Inferior parietal cortex (tissue), 1 donor: ENCODE measurements around the gene TM9SF3.

ENCODE experiments used
- DNase-seq: peaks from one replicate; pipeline ENCODE4 v3.0.0-alpha.2; 2016; ENCODE audit errors: extremely low spot score

TM9SF3 gene

GRCh38 chr10:96511044-96511945, 75.5 kb downstream of the TM9SF3 start:
- DNase-seq = peak; percentile 55

- no peak for DNase-seq
Observed at GRCh38 chr10:96509017-96509641, 77.7 kb downstream of the TM9SF3 start.

GRCh38 chr10:96507044-96507443, 79.8 kb downstream of the TM9SF3 start:
- no peak for DNase-seq

- no peak for DNase-seq
Observed at GRCh38 chr10:96505150-96506136, 81.4 kb downstream of the TM9SF3 start.

- no peak for DNase-seq
Observed at GRCh38 chr10:96502561-96503282, 84.1 kb downstream of the TM9SF3 start.

- DNase-seq = no peak
Observed at GRCh38 chr10:96501985-96502384, 84.8 kb downstream of the TM9SF3 start.

- DNase-seq = no peak
Observed at GRCh38 chr10:96500519-96500918, 86.3 kb downstream of the TM9SF3 start.

GRCh38 chr10:96500050-96500449, 86.8 kb downstream of the TM9SF3 start:
- no peak for DNase-seq

GRCh38 chr10:96497391-96497790, 89.4 kb downstream of the TM9SF3 start:
- no peak for DNase-seq

- no peak for DNase-seq
Observed at GRCh38 chr10:96496281-96496925, 90.4 kb downstream of the TM9SF3 start.

GRCh38 chr10:96495544-96495943, 91.3 kb downstream of the TM9SF3 start:
- DNase-seq = no peak

GRCh38 chr10:96494694-96495093, 92.1 kb downstream of the TM9SF3 start:
- DNase-seq = no peak

GRCh38 chr10:96493871-96494525, 92.8 kb downstream of the TM9SF3 start:
- DNase-seq = no peak

- DNase-seq = no peak
Observed at GRCh38 chr10:96493254-96493653, 93.6 kb downstream of the TM9SF3 start.

GRCh38 chr10:96491303-96491702, 95.5 kb downstream of the TM9SF3 start:
- DNase-seq = no peak

GRCh38 chr10:96488161-96488935, 98.5 kb downstream of the TM9SF3 start:
- no peak for DNase-seq

GRCh38 chr10:96482815-96483588, 103.8 kb downstream of the TM9SF3 start:
- DNase-seq = no peak

GRCh38 chr10:96478355-96478754, 108.5 kb downstream of the TM9SF3 start:
- DNase-seq = no peak

GRCh38 chr10:96473866-96474265, 112.9 kb downstream of the TM9SF3 start:
- no peak for DNase-seq
